ENCODE data around the gene VSTM4.

VSTM4 gene

GRCh38 chr10:49082766-49083165 lies 32.6 kb downstream of the VSTM4 start:
- Histone ChIP-seq H3K27ac (ENCODE audit: low read length) (no peak overlapping the region), H3K9me3 (ENCODE audit: control insufficient read depth, insufficient read depth, low read length) (no peaks in the 10 kb centered on the region; the same call in 1 of the 2 replicates), H3K4me3 (ENCODE audit: low read length) (no peak overlapping the region), H3K36me3 (ENCODE audit: control insufficient read depth, insufficient read depth, low read length) (no peaks in the 10 kb centered on the region), H3K4me1 (ENCODE audit: control insufficient read depth, insufficient read depth, low read length) (peaks cover 4% of the 10 kb centered on the region; the same call in 1 of the 2 replicates), H3K27me3 (ENCODE audit: control insufficient read depth, insufficient read depth, low read length) (no peaks in the 10 kb centered on the region)
- DNase-seq (ENCODE audit: low read depth, low spot score) = no peak
- WGBS (ENCODE audit: insufficient coverage, insufficient read length) = no CpG with 5 or more reads among the region's 2 CpGs

GRCh38 chr10:49081547-49082275 lies 33.6 kb downstream of the VSTM4 start:
- no peak overlapping the region for H3K27ac ChIP-seq (ENCODE audit: low read length)
- no peaks in the 10 kb centered on the region for H3K36me3 ChIP-seq (ENCODE audit: control insufficient read depth, insufficient read depth, low read length)
- no peaks in the 10 kb centered on the region; the same call in 1 of the 2 replicates for H3K9me3 ChIP-seq (ENCODE audit: control insufficient read depth, insufficient read depth, low read length)
- WGBS (ENCODE audit: insufficient coverage, insufficient read length) = no CpG with 5 or more reads among the region's 9 CpGs
- H3K4me1 ChIP-seq (ENCODE audit: control insufficient read depth, insufficient read depth, low read length) = peaks cover 4% of the 10 kb centered on the region; the same call in 1 of the 2 replicates
- no peaks in the 10 kb centered on the region for H3K27me3 ChIP-seq (ENCODE audit: control insufficient read depth, insufficient read depth, low read length)
- H3K4me3 ChIP-seq (ENCODE audit: low read length) = no peak overlapping the region
- peak; percentile 22 for DNase-seq (ENCODE audit: low read depth, low spot score)

DNA sequence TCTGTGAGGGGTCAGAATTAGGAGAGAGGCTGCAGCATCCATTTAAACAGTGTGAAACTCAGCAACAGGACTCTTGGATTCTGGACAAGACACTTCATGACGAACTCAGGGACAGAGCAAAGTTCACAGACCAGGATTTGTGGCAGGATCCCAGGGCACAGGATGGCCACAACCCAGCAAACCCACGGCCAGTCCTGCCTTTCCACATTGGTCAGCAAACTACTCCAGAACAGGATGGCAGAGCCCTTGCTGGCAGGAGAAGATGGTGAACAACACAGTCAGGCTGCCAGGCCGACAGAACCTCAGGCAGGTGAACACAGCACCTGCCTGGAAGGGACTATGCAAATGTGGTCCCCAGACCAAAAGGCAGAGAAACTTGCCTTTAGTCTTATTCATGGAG lies 34.4 kb downstream of the VSTM4 start:
- no peaks in the 10 kb centered on the region for H3K36me3 ChIP-seq (ENCODE audit: control insufficient read depth, insufficient read depth, low read length)
- no peak overlapping the region for H3K4me3 ChIP-seq (ENCODE audit: low read length)
- H3K9me3 ChIP-seq (ENCODE audit: control insufficient read depth, insufficient read depth, low read length) = no peaks in the 10 kb centered on the region; the same call in 1 of the 2 replicates
- no peak overlapping the region for H3K27ac ChIP-seq (ENCODE audit: low read length)
- H3K27me3 ChIP-seq (ENCODE audit: control insufficient read depth, insufficient read depth, low read length) = no peaks in the 10 kb centered on the region
- peaks cover 4% of the 10 kb centered on the region; the same call in 1 of the 2 replicates for H3K4me1 ChIP-seq (ENCODE audit: control insufficient read depth, insufficient read depth, low read length)
- WGBS (ENCODE audit: insufficient coverage, insufficient read length) = no CpG with 5 or more reads among the region's 3 CpGs
- DNase-seq (ENCODE audit: low read depth, low spot score) = no peak

GRCh38 chr10:49080071-49080470 lies 35.3 kb downstream of the VSTM4 start:
- H3K4me1 ChIP-seq (ENCODE audit: control insufficient read depth, insufficient read depth, low read length) = peaks cover 4% of the 10 kb centered on the region; the same call in 1 of the 2 replicates
- H3K9me3 ChIP-seq (ENCODE audit: control insufficient read depth, insufficient read depth, low read length) = no peaks in the 10 kb centered on the region
- DNase-seq (ENCODE audit: low read depth, low spot score) = no peak
- H3K27ac ChIP-seq (ENCODE audit: low read length) = no peak overlapping the region
- no CpG with 5 or more reads among the region's 1 CpG for WGBS (ENCODE audit: insufficient coverage, insufficient read length)
- H3K27me3 ChIP-seq (ENCODE audit: control insufficient read depth, insufficient read depth, low read length) = no peaks in the 10 kb centered on the region
- no peak overlapping the region for H3K4me3 ChIP-seq (ENCODE audit: low read length)
- no peaks in the 10 kb centered on the region for H3K36me3 ChIP-seq (ENCODE audit: control insufficient read depth, insufficient read depth, low read length)

DNA sequence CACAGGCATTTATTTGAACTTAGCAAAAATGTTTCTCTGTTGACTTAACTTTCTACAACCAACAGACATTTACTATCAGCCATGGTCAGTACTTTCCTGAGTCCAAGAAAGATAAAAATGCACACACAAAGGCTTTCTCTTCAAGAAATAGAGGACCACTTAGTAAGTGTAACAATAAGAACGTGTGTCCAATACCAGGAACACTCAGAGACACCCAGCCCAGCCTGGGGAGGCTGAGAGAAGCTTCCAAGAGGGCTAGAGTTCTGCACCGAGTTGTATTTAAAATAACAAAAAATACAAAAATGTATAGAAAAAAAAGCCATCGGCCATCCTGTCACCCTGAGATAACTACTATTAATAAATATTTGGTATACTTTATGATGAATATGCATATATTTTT lies 35.8 kb downstream of the VSTM4 start:
- DNase-seq (ENCODE audit: low read depth, low spot score) = no peak
- Histone ChIP-seq H3K27ac (ENCODE audit: low read length) (no peak overlapping the region), H3K36me3 (ENCODE audit: control insufficient read depth, insufficient read depth, low read length) (no peaks in the 10 kb centered on the region), H3K27me3 (ENCODE audit: control insufficient read depth, insufficient read depth, low read length) (no peaks in the 10 kb centered on the region), H3K4me3 (ENCODE audit: low read length) (no peak overlapping the region), H3K4me1 (ENCODE audit: control insufficient read depth, insufficient read depth, low read length) (peaks cover 4% of the 10 kb centered on the region; the same call in 1 of the 2 replicates), H3K9me3 (ENCODE audit: control insufficient read depth, insufficient read depth, low read length) (no peaks in the 10 kb centered on the region)
- no CpG with 5 or more reads among the region's 3 CpGs for WGBS (ENCODE audit: insufficient coverage, insufficient read length)

DNA sequence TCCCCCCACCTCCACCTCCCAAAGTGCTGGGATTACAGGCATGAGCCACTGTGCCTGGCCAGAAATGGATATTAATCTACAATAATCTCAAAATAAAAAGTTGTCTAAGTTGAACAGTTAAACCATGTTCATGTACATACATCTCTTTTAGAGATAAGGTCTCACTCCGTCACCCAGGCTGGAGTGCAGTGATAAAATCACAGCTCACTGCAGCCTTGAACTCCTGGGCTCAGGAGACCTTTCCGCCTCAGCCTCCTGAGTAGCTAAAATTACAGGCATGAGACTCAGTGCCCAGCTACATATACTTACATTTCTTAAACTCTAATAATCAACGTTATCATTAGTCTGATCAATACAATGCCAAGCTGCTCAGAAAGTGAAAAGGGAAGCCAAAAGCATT lies 36.2 kb downstream of the VSTM4 start:
- peaks cover 4% of the 10 kb centered on the region; the same call in 1 of the 2 replicates for H3K4me1 ChIP-seq (ENCODE audit: control insufficient read depth, insufficient read depth, low read length)
- H3K9me3 ChIP-seq (ENCODE audit: control insufficient read depth, insufficient read depth, low read length) = no peaks in the 10 kb centered on the region
- no peaks in the 10 kb centered on the region for H3K36me3 ChIP-seq (ENCODE audit: control insufficient read depth, insufficient read depth, low read length)
- H3K27me3 ChIP-seq (ENCODE audit: control insufficient read depth, insufficient read depth, low read length) = no peaks in the 10 kb centered on the region
- no peak overlapping the region for H3K4me3 ChIP-seq (ENCODE audit: low read length)
- no CpG with 5 or more reads among the region's 3 CpGs for WGBS (ENCODE audit: insufficient coverage, insufficient read length)
- H3K27ac ChIP-seq (ENCODE audit: low read length) = no peak overlapping the region
- no peak for DNase-seq (ENCODE audit: low read depth, low spot score)

- no peak overlapping the region for H3K27ac ChIP-seq (ENCODE audit: low read length)
- DNase-seq (ENCODE audit: low read depth, low spot score) = no peak
- no peak overlapping the region for H3K4me3 ChIP-seq (ENCODE audit: low read length)
- WGBS (ENCODE audit: insufficient coverage, insufficient read length) = no CpG with 5 or more reads among the region's 2 CpGs
- peaks cover 4% of the 10 kb centered on the region; the same call in 1 of the 2 replicates for H3K4me1 ChIP-seq (ENCODE audit: control insufficient read depth, insufficient read depth, low read length)
- no peaks in the 10 kb centered on the region for H3K36me3 ChIP-seq (ENCODE audit: control insufficient read depth, insufficient read depth, low read length)
- H3K9me3 ChIP-seq (ENCODE audit: control insufficient read depth, insufficient read depth, low read length) = no peaks in the 10 kb centered on the region
- no peaks in the 10 kb centered on the region for H3K27me3 ChIP-seq (ENCODE audit: control insufficient read depth, insufficient read depth, low read length)
Observed at GRCh38 chr10:49078433-49078832, 36.9 kb downstream of the VSTM4 start.

- Histone ChIP-seq H3K27me3 (ENCODE audit: control insufficient read depth, insufficient read depth, low read length) (no peaks in the 10 kb centered on the region), H3K36me3 (ENCODE audit: control insufficient read depth, insufficient read depth, low read length) (no peaks in the 10 kb centered on the region), H3K27ac (ENCODE audit: low read length) (no peak overlapping the region), H3K9me3 (ENCODE audit: control insufficient read depth, insufficient read depth, low read length) (no peaks in the 10 kb centered on the region), H3K4me1 (ENCODE audit: control insufficient read depth, insufficient read depth, low read length) (peaks cover 4% of the 10 kb centered on the region; the same call in 1 of the 2 replicates), H3K4me3 (ENCODE audit: low read length) (no peak overlapping the region)
- no CpG with 5 or more reads among the region's 13 CpGs for WGBS (ENCODE audit: insufficient coverage, insufficient read length)
- DNase-seq (ENCODE audit: low read depth, low spot score) = no peak
Observed at GRCh38 chr10:49076741-49077521, 38.4 kb downstream of the VSTM4 start.

DNA sequence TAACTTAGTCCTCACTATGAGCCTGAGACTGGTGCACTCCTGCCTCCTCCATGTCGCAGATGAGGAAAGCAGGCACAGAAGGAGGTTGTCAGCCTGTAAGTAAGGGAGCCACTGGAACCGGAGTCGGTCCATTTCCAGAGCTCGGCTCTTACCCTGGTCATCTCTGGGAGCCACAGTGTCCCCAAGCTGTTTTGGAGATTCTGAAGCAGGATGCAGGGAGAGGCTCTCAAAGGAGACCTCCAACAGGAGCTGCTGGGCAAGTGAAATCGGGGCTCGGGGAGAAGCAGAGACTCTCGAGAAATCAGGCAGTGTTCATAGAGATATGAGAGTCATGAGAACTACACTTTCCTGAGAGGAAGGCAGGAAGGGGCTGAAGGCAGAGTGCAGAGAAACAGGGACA lies 39.0 kb downstream of the VSTM4 start:
- H3K36me3 ChIP-seq (ENCODE audit: control insufficient read depth, insufficient read depth, low read length) = no peaks in the 10 kb centered on the region
- H3K9me3 ChIP-seq (ENCODE audit: control insufficient read depth, insufficient read depth, low read length) = no peaks in the 10 kb centered on the region
- H3K4me3 ChIP-seq (ENCODE audit: low read length) = no peak overlapping the region
- H3K27me3 ChIP-seq (ENCODE audit: control insufficient read depth, insufficient read depth, low read length) = no peaks in the 10 kb centered on the region
- H3K4me1 ChIP-seq (ENCODE audit: control insufficient read depth, insufficient read depth, low read length) = peaks cover 1% of the 10 kb centered on the region; the same call in 1 of the 2 replicates
- H3K27ac ChIP-seq (ENCODE audit: low read length) = no peak overlapping the region
- no CpG with 5 or more reads among the region's 7 CpGs for WGBS (ENCODE audit: insufficient coverage, insufficient read length)
- no peak for DNase-seq (ENCODE audit: low read depth, low spot score)

- Histone ChIP-seq H3K27me3 (ENCODE audit: control insufficient read depth, insufficient read depth, low read length) (no peaks in the 10 kb centered on the region), H3K4me1 (ENCODE audit: control insufficient read depth, insufficient read depth, low read length) (no peaks in the 10 kb centered on the region), H3K36me3 (ENCODE audit: control insufficient read depth, insufficient read depth, low read length) (no peaks in the 10 kb centered on the region), H3K9me3 (ENCODE audit: control insufficient read depth, insufficient read depth, low read length) (no peaks in the 10 kb centered on the region), H3K4me3 (ENCODE audit: low read length) (no peak overlapping the region), H3K27ac (ENCODE audit: low read length) (no peak overlapping the region)
- no CpG with 5 or more reads among the region's 2 CpGs for WGBS (ENCODE audit: insufficient coverage, insufficient read length)
- no peak for DNase-seq (ENCODE audit: low read depth, low spot score)
Observed at GRCh38 chr10:49075743-49076142, 39.6 kb downstream of the VSTM4 start.

Data from iPS DF 6.9 (cell line).